NB4 (cell line): ENCODE measurements around the gene TERF2IP.

ENCODE experiments used
- CTCF ChIP-seq: IDR thresholded peaks from one replicate; pipeline ENCODE4 v1.5.1; 2012; ENCODE audit warnings: low read depth, low read length
- MAX ChIP-seq: IDR thresholded peaks from 2 replicates; pipeline ENCODE4 v1.6.1; 2011; ENCODE audit warnings: low read depth, low read length
- MYC ChIP-seq: IDR thresholded peaks from 2 replicates; pipeline ENCODE4 v1.6.1; 2011; ENCODE audit warnings: low read depth, low read length
- POLR2A ChIP-seq: IDR thresholded peaks from 2 replicates; pipeline ENCODE4 v1.6.1; 2011; ENCODE audit warnings: mild to moderate bottlenecking; ENCODE audit not compliant: insufficient read length; ENCODE audit errors: extremely low read depth

GRCh38 chr16:75701361-75701760 lies 53.8 kb downstream of the TERF2IP start, which contains the start of gene DUXB:
- no peak for TF ChIP-seq CTCF
- no peak for TF ChIP-seq POLR2A
- TF ChIP-seq MAX = no peak
- TF ChIP-seq MYC = no peak
